GM18505 (cell line): ENCODE data around the gene SLC5A7.

Source experiments
- ATAC-seq: cut with Tn5 transposase; IDR thresholded peaks from one replicate; pipeline ENCODE4 v1.9.1; 2021; ENCODE audit not compliant: unreplicated experiment
- POLR2A ChIP-seq: IDR thresholded peaks from 4 replicates; pipeline ENCODE4 v1.6.1; 2011; ENCODE audit warnings: borderline replicate concordance; ENCODE audit not compliant: insufficient read depth, insufficient read length; ENCODE audit errors: extremely low read depth

Gene SLC5A7

DNA sequence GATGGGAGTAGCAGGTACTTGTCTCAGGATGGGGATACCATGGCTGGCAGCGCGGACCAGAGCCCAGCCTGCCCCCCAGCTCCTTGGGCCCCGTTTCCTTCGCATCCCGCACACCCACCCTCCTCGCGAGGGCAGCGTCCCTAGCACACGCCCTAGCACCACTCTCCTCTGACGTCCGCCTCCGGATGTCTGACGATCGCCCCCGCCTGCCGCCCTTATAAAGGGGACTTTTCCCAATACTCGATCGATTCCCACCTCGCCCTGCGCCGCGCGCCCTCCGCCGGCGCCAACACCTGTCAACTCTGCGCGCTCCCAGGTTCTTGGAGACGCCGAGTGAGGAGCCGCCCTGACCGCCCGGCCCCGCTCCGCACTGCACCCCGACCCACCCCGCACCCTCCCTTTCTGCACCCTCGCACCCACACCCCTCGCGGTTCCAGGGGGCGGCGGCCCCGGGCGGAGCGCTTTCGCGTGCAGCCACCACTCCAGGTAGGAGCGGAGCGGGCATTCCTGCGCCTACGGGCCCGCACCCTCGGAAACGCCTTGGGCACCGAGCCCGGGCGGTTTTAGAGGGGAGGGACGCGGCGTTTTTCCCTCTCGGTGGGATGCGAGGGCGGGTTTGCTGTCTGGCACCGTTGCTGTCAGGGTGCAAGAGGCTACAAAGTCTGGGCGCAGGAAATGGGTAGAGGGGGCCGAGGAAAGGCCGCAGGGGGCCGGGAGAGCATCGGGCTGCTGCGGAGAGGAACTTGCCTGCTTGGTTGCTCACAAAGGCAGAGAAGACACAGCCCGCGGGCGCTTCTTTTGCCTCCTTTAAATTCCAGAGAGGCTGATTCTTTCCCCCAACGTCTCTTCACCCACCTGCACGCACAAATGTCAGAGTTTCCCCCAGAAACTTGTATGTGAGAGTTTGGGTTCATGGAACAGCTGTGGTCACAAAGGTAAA, at the start of gene SLC5A7:
SLC5A7 (plus strand) TSS at position 247 of the 940 bp plus-strand sequence. CDS start 1,632 bp downstream, outside the sequence.
- ATAC-seq = no peak
- TF ChIP-seq POLR2A = no peak

DNA sequence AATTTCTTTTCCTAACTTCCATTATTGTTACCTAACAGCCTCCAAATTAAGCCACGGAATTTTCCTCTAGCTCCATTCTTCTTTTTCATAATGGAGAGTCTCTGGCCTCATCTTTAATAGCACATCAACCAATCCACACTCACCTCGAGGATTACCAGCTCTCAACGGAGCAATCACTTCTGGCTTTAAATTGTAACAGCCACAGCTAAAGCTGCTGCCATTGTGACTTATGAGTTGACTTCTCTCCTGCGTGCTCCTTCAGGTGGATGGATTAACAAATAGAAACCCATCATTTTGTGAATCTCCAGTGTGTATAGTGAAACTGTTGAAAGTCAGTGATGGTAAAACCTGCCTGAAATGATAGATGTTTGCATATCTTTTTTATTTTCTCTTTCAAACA, 24.9 kb upstream of the SLC5A7 start:
- no peak for TF ChIP-seq POLR2A
- no peak for ATAC-seq

GRCh38 chr2:107964185-107964584, 22.1 kb upstream of the SLC5A7 start:
- no peak for TF ChIP-seq POLR2A
- no peak for ATAC-seq

GRCh38 chr2:107984707-107985106, 1.6 kb upstream of the SLC5A7 start:
- ATAC-seq = no peak
- no peak for TF ChIP-seq POLR2A

DNA sequence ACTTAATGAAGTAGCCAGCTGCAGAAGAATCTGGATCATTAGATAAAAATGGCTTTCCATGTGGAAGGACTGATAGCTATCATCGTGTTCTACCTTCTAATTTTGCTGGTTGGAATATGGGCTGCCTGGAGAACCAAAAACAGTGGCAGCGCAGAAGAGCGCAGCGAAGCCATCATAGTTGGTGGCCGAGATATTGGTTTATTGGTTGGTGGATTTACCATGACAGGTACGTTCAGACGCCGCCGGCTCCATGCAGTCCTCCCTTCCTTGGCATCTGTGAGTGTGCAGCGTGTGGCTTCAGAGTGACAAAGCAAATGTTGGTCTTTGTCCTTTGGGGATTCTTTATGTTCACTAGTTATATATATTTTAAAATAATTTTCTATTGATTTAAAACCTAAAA, 1.8 kb downstream of the SLC5A7 start:
- no peak for ATAC-seq
- TF ChIP-seq POLR2A = no peak

DNA sequence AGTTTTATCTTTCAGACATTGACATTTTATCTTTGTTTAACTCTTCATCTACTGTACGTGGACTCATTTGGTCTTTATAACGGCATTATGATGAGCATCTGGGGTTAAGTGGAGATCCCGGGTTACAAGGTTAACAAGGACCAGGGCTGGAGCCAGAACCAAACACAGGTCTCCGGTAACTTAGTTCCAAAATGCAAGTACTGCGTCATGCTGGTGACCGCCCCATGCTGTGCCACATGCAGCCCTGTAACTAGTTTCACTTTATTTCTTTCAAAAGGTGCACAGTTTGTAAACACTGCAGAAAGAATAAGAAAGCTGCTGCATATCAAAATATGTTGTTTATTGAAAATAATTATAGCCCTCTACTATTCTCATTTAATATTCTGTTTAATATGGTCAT, 3.1 kb downstream of the SLC5A7 start:
- TF ChIP-seq POLR2A = no peak
- ATAC-seq = no peak

DNA sequence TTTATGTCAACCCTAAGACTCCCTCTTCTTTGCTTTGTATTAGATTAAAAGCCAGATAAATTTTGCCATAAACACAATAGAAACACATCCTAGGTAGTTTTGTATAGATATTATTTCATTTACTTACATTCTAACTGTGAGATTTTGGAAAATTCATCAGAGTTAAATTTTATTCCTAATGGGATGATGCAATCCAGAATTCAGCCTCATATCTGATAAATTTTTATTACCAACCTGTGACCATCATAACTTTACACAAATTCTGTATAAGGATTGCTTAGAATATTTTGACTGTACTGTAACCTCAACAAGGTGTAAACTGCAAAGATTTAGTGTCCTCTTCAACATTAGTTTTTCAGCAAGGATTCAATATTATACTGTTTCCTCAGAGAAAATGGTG, 4.4 kb downstream of the SLC5A7 start:
- no peak for TF ChIP-seq POLR2A
- ATAC-seq = no peak

DNA sequence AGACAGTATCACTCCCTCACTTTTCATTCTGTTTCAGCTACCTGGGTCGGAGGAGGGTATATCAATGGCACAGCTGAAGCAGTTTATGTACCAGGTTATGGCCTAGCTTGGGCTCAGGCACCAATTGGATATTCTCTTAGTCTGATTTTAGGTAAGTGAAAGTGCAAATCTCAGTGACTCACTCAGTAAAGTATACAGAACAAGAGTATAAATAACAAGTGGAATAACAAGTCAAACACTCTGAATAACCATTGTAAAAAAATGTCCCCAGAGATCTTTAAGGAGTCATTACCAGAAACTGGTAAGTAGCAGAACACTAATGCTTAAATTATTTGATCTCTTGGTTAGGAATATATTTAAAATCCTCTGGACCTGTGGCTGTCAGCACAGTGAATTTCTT, 5.7 kb downstream of the SLC5A7 start:
- TF ChIP-seq POLR2A = no peak
- ATAC-seq = no peak

DNA sequence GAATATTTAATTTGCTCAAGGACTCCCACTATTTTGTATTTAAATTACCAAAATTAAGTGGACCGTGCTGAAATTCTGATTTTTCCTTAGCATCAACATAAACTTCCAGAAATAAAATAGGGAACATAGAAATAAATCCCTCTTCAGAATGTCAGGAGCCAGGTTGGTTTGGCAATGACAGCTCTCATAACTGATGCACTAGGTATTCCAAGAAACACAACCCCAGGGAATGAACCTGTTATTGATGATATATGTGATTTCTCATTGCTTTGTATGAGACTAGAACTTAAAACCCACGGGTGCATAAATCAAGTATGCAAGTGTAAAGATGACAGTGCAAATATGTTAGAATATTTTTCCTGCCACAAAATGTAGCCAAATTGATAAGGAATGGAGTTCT, 12.8 kb downstream of the SLC5A7 start:
- ATAC-seq = no peak
- no peak for TF ChIP-seq POLR2A

DNA sequence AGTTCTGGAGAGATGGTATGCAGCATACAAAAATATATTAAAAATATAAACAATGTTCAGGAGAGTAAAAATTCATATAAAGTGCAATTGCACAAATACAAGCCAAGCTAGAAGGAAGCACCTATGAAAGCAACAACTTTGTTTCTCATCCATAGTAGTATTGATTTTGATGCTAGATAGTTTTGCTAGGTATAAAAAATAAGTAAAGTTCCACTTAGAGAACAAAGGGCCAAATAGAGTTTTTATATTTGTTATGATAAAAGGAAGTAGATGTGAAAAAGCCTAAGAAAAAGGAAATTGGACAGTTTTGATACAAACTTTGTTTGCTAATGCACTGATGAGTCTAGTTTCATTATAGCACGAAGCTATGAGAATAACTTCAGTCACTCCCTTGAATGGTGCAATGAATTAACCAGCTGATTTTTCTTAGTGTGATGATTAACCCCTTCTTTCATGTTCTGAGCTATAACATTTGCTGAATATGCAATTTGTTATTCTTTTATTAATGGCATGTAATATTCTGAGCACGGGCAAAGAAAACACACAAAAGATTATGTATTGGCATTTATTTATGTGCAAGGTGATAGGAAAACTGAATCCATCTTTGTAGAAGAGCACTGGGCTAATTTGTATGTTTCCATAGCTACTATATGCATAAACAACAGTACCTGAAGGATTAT, 24.7 kb downstream of the SLC5A7 start:
- TF ChIP-seq POLR2A = no peak
- no peak for ATAC-seq

DNA sequence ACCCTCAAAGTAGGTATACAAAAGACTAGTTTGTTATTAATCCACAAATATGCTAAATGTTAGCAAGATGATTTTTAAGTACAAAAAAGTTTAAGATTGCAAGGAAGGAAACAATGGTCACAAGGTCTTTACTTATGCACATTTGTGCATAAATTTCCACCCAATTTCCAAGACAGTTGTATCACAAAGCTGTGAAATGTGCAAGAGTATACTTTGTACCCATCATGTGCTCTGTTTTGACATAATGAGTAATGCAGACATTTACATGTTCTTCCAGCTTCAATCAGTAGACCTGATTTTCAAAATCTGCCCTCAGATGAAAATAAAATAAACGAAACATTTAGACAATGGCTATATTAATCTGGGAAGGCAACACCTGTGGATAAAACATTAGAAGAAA, 27.0 kb downstream of the SLC5A7 start:
- no peak for ATAC-seq
- TF ChIP-seq POLR2A = no peak

DNA sequence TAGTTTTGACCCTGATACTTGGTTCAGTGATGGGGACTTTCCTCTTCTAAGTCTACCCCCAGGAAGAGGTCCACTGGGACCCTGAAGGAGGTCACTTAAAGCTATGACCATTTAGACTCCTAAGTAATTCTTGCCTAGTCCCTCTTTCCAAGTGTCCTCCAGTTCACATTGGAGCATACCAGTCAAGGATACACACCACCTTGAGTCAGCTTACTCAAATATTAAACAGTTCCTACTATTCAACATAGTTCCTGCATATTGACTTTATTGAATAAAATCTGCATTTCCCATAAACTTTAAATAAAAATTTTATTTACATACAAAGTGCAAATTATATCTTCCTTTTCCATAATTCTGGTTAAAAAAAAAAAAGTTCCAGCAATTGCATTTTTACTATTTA, 36.3 kb downstream of the SLC5A7 start:
- no peak for TF ChIP-seq POLR2A
- ATAC-seq = no peak

GRCh38 chr2:108023776-108024175, 37.5 kb downstream of the SLC5A7 start:
- no peak for TF ChIP-seq POLR2A
- ATAC-seq = no peak
